ENCODE measurements around the gene ELOVL6.

DNA sequence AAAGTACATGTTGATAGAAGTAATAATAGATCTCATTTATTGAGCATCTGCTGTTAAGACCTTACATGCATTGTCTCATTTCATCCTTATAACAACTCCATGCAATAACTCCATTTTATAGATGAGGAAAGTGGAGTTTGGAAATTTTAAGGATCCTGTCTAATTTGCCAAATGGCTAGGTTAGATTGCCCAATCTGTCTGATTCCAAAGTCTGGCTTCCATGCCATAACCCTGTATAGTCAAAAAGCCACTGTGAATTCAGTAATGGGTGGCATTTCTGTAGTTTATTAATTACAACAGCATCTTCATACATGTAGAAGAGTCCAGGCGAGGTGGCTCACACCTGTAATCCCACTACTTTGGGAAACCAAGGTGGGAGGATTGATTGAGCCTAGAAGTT lies 8.8 kb upstream of the ELOVL6 start:
- TF ChIP-seq CTCF (IDR thresholded peaks at IDR 0.05): no peak
- TF ChIP-seq POLR2AphosphoS5 (IDR thresholded peaks at IDR 0.05): no peak
- TF ChIP-seq EP300 (IDR thresholded peaks at IDR 0.05; ENCODE audit: low read depth): no peak
- no peak for TF ChIP-seq POLR2A (IDR thresholded peaks at IDR 0.05)

All from transverse colon (tissue), 4 donors.